ENCODE data around the gene TTC39A. TPM values are rescaled to one million over a fixed set of nuclear protein-coding genes. Genes with fewer than 3 reads are reported as not detected.

The TTC39A gene
- total RNA-seq, 2 donors from 2014 or later = 12.8 to 20.7 TPM

- no peak for TF ChIP-seq CTCF (conservative IDR thresholded peaks at IDR 0.05)
- WGBS, 2 experiments (ENCODE audit: insufficient coverage in 1 of 2, insufficient read length in 1 of 2) = 92 to 94% methylated on average over 6 to 7 of the region's 7 CpGs
- no peak overlapping the region for H3K4me3 Mint-ChIP-seq
- peaks cover 8% of the 10 kb centered on the region for H3K4me1 Mint-ChIP-seq
- peaks cover 29% of the 10 kb centered on the region for H3K36me3 ChIP-seq (ENCODE audit: control insufficient read depth, insufficient read depth, low read length)
- peak overlapping the region; percentile 52 for H3K27ac Mint-ChIP-seq
- H3K9me3 Mint-ChIP-seq = no peaks in the 10 kb centered on the region
- H3K36me3 Mint-ChIP-seq (ENCODE audit: low read depth) = peaks cover 30% of the 10 kb centered on the region
- no peak overlapping the region for H3K9ac ChIP-seq (ENCODE audit: extremely low read depth, low read length, poor library complexity, severe bottlenecking)
- H3K4me1 ChIP-seq (ENCODE audit: control insufficient read depth, insufficient read depth, low read length) = no peaks in the 10 kb centered on the region
- no peak overlapping the region for H3K4me3 ChIP-seq (ENCODE audit: low read length)
- no peaks in the 10 kb centered on the region for H3K27me3 Mint-ChIP-seq (ENCODE audit: insufficient read depth)
- DNase-seq = no peak
- H3K27me3 ChIP-seq (ENCODE audit: control insufficient read depth, insufficient read depth, low read length, poor library complexity, severe bottlenecking) = no peaks in the 10 kb centered on the region
- H3K9me3 ChIP-seq (ENCODE audit: control insufficient read depth, low read length) = no peaks in the 10 kb centered on the region
- H3K27ac ChIP-seq (ENCODE audit: low read depth, low read length) = no peak overlapping the region
These were observed 54.1 kb downstream of the TTC39A start for GRCh38 chr1:51276286-51276685.

- TF ChIP-seq CTCF (conservative IDR thresholded peaks at IDR 0.05) = no peak
- 93 to 96% methylated on average over 6 of the region's 6 CpGs for WGBS, 2 experiments (ENCODE audit: insufficient coverage in 1 of 2, insufficient read length in 1 of 2)
- no peak overlapping the region for H3K4me3 Mint-ChIP-seq
These were observed 55.7 kb downstream of the TTC39A start for GRCh38 chr1:51274676-51275075.

GRCh38 chr1:51272916-51273315, 57.4 kb downstream of the TTC39A start:
- Histone ChIP-seq H3K9ac (ENCODE audit: extremely low read depth, low read length, poor library complexity, severe bottlenecking) (no peak overlapping the region), H3K4me1 (ENCODE audit: control insufficient read depth, insufficient read depth, low read length) (no peaks in the 10 kb centered on the region), H3K9me3 (ENCODE audit: control insufficient read depth, low read length) (no peaks in the 10 kb centered on the region), H3K27ac (ENCODE audit: low read depth, low read length) (no peak overlapping the region), H3K36me3 (ENCODE audit: control insufficient read depth, insufficient read depth, low read length) (peaks cover 46% of the 10 kb centered on the region), H3K4me3 (ENCODE audit: low read length) (no peak overlapping the region), H3K27me3 (ENCODE audit: control insufficient read depth, insufficient read depth, low read length, poor library complexity, severe bottlenecking) (no peaks in the 10 kb centered on the region)
- H3K27ac Mint-ChIP-seq = no peak overlapping the region
- peaks cover 42% of the 10 kb centered on the region for H3K36me3 Mint-ChIP-seq (ENCODE audit: low read depth)
- no peaks in the 10 kb centered on the region for H3K27me3 Mint-ChIP-seq (ENCODE audit: insufficient read depth)
- no peak overlapping the region for H3K4me3 Mint-ChIP-seq
- H3K9me3 Mint-ChIP-seq = no peaks in the 10 kb centered on the region
- TF ChIP-seq CTCF (conservative IDR thresholded peaks at IDR 0.05) = no peak
- peaks cover 13% of the 10 kb centered on the region for H3K4me1 Mint-ChIP-seq
- DNase-seq = no peak

More at GRCh38 chr1:51274676-51275075, 55.7 kb downstream of the TTC39A start:
- Mint-ChIP-seq H3K4me1 (peaks cover 13% of the 10 kb centered on the region), H3K27me3 (ENCODE audit: insufficient read depth) (no peaks in the 10 kb centered on the region), H3K9me3 (no peaks in the 10 kb centered on the region), H3K27ac (no peak overlapping the region), H3K36me3 (ENCODE audit: low read depth) (peaks cover 42% of the 10 kb centered on the region)
- H3K27ac ChIP-seq (ENCODE audit: low read depth, low read length) = no peak overlapping the region
- no peaks in the 10 kb centered on the region for H3K9me3 ChIP-seq (ENCODE audit: control insufficient read depth, low read length)
- H3K4me3 ChIP-seq (ENCODE audit: low read length) = no peak overlapping the region
- peaks cover 43% of the 10 kb centered on the region for H3K36me3 ChIP-seq (ENCODE audit: control insufficient read depth, insufficient read depth, low read length)
- H3K27me3 ChIP-seq (ENCODE audit: control insufficient read depth, insufficient read depth, low read length, poor library complexity, severe bottlenecking) = no peaks in the 10 kb centered on the region
- H3K9ac ChIP-seq (ENCODE audit: extremely low read depth, low read length, poor library complexity, severe bottlenecking) = no peak overlapping the region
- DNase-seq = no peak
- H3K4me1 ChIP-seq (ENCODE audit: control insufficient read depth, insufficient read depth, low read length) = no peaks in the 10 kb centered on the region
